Common myeloid progenitor, CD34-positive (primary cell): ENCODE results near the gene STMN1.

Source experiments
- CTCF ChIA-PET: fragments of 350-600 bp; sonication (Branson Sonifier 250); formaldehyde crosslinking; loops from one replicate; lab custom pipeline; 2021; ENCODE audit warnings: antibody characterized with exemption; lab: Charles Lee
- POLR2A ChIA-PET: fragments of 350-600 bp; sonication (Branson Sonifier 250); formaldehyde crosslinking; loops from one replicate; lab custom pipeline; 2021; ENCODE audit warnings: antibody characterized with exemption; lab: Charles Lee
- DNase-seq, 3 donors: peaks; one replicate each; pipeline versions ENCODE4 v3.0.0 to v3.0.0-alpha.2; 2013
- H3K27ac ChIP-seq, 2 experiments: 1 replicate in 1 of 2; 2 replicates in 1 of 2; pipeline ENCODE4 v1.7.0; 2013; ENCODE audit warnings: inconsistent platforms in 2 of 2, low read length in 2 of 2, mild to moderate bottlenecking in 2 of 2, low read depth in 1 of 2, moderate library complexity in 1 of 2; ENCODE audit not compliant: severe bottlenecking in 2 of 2, insufficient read depth in 1 of 2, poor library complexity in 1 of 2
- H3K27me3 ChIP-seq, 5 experiments: replicated peaks in 2 of 5; 1 replicate in 3 of 5; 2 replicates in 2 of 5; pipeline versions ENCODE4 v1.6.1 to v1.7.0; 2013; ENCODE audit warnings: low read length in 4 of 5, mild to moderate bottlenecking in 2 of 5, moderate library complexity in 2 of 5, inconsistent platforms in 1 of 5; ENCODE audit not compliant: insufficient read depth in 5 of 5, control insufficient read depth in 4 of 5
- H3K36me3 ChIP-seq, 4 experiments: 1 replicate in 2 of 4; 2 replicates in 2 of 4; pipeline versions ENCODE4 v1.6.1 to v1.7.0; 2013; ENCODE audit warnings: low read length in 3 of 4, control low read depth in 1 of 4, mild to moderate bottlenecking in 1 of 4; ENCODE audit not compliant: control insufficient read depth in 4 of 4, insufficient read depth in 4 of 4
- H3K4me1 ChIP-seq, 4 experiments: 1 replicate in 3 of 4; 2 replicates in 1 of 4; pipeline versions ENCODE4 v1.6.1 to v1.7.1; 2013; ENCODE audit warnings: low read length in 3 of 4, mild to moderate bottlenecking in 3 of 4, control low read depth in 1 of 4, inconsistent platforms in 1 of 4, moderate library complexity in 1 of 4; ENCODE audit not compliant: control insufficient read depth in 4 of 4, insufficient read depth in 4 of 4; ENCODE audit errors: control extremely low read depth in 1 of 4
- H3K4me3 ChIP-seq, 7 experiments: 1 replicate in 4 of 7; 2 replicates in 3 of 7; pipeline versions ENCODE4 v1.5.1 to v1.7.0; 2013; ENCODE audit warnings: mild to moderate bottlenecking in 7 of 7, low read length in 6 of 7, moderate library complexity in 6 of 7, inconsistent platforms in 2 of 7, low read depth in 2 of 7, control low read depth in 1 of 7; ENCODE audit not compliant: insufficient read depth in 4 of 7, control insufficient read depth in 1 of 7; ENCODE audit errors: extremely low read depth in 1 of 7
- H3K9me3 ChIP-seq, 5 experiments: 1 replicate in 4 of 5; 2 replicates in 1 of 5; pipeline versions ENCODE4 v1.6.1 to v1.7.1; 2013; ENCODE audit warnings: low read length in 4 of 5, mild to moderate bottlenecking in 2 of 5, inconsistent platforms in 1 of 5, low read depth in 1 of 5, moderate library complexity in 1 of 5; ENCODE audit not compliant: control insufficient read depth in 4 of 5, insufficient read depth in 2 of 5; ENCODE audit errors: control extremely low read depth in 1 of 5
- WGBS: methylation state at CpG from one replicate; pipeline ENCODE4 v1.1.5; 2013; ENCODE audit not compliant: insufficient coverage; 5-methylcytosine and 5-hydroxymethylcytosine counted together

STMN1 gene

DNA sequence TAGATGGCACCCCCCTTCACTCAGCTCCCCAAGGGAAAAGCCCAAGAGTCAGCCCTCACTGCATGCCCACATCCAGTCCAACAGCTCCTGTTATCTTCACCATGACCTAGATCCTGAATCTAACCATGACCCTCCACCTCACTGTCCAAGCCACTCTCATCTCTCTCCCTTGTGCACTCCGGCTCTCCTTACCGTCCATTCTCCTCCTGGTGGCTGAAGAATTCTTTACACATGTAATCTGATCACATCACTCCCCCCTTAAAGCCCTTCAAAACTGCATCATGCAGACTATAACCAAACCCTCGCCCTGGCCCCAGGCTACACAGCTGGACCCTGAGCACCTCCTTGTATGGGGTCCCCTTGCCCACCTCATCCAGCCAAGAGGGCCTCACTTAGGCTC lies 16.7 kb downstream of the STMN1 start:
- POLR2A ChIA-PET = no interaction called here
- Histone ChIP-seq H3K36me3 (peaks cover 2 to 42% (median 31%) of the 10 kb centered on the region in 4 experiments), H3K4me3 (no peak overlapping the region)

DNA sequence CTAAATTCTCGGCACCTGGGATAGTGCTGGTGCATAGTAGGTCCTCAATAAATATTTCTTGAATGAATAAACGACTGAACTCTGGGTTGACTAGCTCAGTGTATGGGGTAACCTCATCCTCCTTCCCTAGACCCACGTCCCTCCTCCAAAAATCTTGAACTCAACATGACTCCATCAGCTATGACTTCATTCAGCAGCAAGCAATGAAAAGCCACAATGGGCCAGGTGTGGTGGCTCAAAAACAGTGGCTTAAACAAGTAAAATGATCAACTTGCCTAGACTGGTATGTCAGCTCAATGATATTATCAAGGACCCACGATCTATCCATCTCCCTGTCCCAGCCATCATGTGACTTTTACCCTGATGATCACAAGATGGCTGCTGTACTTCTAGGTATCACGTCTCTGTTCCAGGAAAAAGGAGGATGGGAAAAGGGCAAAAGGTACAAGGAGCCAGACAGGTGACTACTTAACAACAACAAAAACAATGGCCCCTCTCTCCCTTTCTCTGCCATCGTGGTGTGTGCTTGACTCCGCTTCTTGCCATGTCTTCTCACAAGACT lies 17.7 kb downstream of the STMN1 start:
- CTCF ChIA-PET = interaction anchor here (1.0 to 1.8 kb wide), 5 partner anchors 8 to 46 kb away, joined by 3 to 4 read pairs (median 4); no protein-coding TSS in a partner anchor

More for the DNA sequence above, 16.7 kb downstream of the STMN1 start:
- WGBS = 100% methylated on average over 3 of the region's 3 CpGs
- CTCF ChIA-PET = interaction anchor here (1.0 to 20.1 kb wide), 3 partner anchors 9 to 110 kb away, joined by 3 to 368 read pairs (median 4); partner anchors contain the start of gene PAFAH2
- Histone ChIP-seq H3K9me3 (no peaks in the 10 kb centered on the region), H3K27me3 (no peaks in the 10 kb centered on the region), H3K4me1 (no peaks in the 10 kb centered on the region), H3K27ac (no peak overlapping the region)
- no peak for DNase-seq

GRCh38 chr1:25885602-25886001 lies 20.6 kb downstream of the STMN1 start:
- POLR2A ChIA-PET = no interaction called here
- CTCF ChIA-PET = no interaction called here
- Histone ChIP-seq H3K36me3 (peaks cover 0 to 27% (median 15%) of the 10 kb centered on the region in 4 experiments), H3K4me3 (no peak overlapping the region), H3K4me1 (no peaks in the 10 kb centered on the region), H3K9me3 (no peaks in the 10 kb centered on the region), H3K27ac (no peak overlapping the region), H3K27me3 (no peaks in the 10 kb centered on the region)
- WGBS = 100% methylated on average over 1 of the region's 1 CpG
- no peak for DNase-seq

More for the DNA sequence above, 17.7 kb downstream of the STMN1 start:
- H3K36me3 ChIP-seq = peaks cover 2 to 35% (median 22%) of the 10 kb centered on the region in 4 experiments
- 93% methylated on average over 6 of the region's 7 CpGs for WGBS
- no peak for DNase-seq
- H3K27ac ChIP-seq = no peak overlapping the region
- H3K4me1 ChIP-seq = no peaks in the 10 kb centered on the region
- POLR2A ChIA-PET = no interaction called here
- no peak overlapping the region for H3K4me3 ChIP-seq
- H3K9me3 ChIP-seq = no peaks in the 10 kb centered on the region
- no peaks in the 10 kb centered on the region for H3K27me3 ChIP-seq

- Histone ChIP-seq H3K4me3 (no peak overlapping the region), H3K36me3 (peaks cover 0 to 5% (median 2%) of the 10 kb centered on the region in 4 experiments), H3K9me3 (no peaks in the 10 kb centered on the region), H3K27me3 (no peaks in the 10 kb centered on the region), H3K27ac (no peak overlapping the region), H3K4me1 (peaks cover 0 to under 1% (median under 1%) of the 10 kb centered on the region in 4 experiments)
- DNase-seq = no peak
- 95% methylated on average over 11 of the region's 11 CpGs for WGBS
- ChIA-PET CTCF (interaction anchor here (1.5 kb wide), 1 partner anchor 41 kb away, joined by 3 read pairs; no protein-coding TSS in a partner anchor), POLR2A (no interaction called here)
Measured at GRCh38 chr1:25881266-25881665, 25.0 kb downstream of the STMN1 start.

DNA sequence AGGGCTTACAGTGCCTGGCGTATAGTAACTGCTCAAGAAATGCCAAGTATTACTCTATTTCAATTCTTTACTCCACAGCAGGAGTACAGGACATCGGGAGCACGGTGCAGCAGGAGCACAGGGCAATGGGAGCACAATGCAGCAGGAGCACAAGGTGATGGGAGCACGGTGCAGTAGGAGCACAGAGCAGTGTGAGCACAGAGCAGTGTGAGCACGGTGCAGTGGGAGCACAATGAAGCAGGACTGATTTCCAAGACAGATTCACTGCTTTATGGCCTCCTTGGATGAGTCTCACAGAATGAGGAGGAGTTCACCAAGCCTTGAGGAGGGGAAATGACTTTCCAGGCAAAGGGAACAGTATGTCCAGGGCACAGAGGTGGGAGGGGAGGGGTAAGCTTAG lies 25.7 kb downstream of the STMN1 start:
- WGBS = 100% methylated on average over 5 of the region's 5 CpGs
- H3K4me1 ChIP-seq = peaks cover 0 to 8% (median 7%) of the 10 kb centered on the region in 4 experiments
- no peak overlapping the region for H3K4me3 ChIP-seq
- no peaks in the 10 kb centered on the region for H3K27me3 ChIP-seq
- no peak overlapping the region for H3K27ac ChIP-seq
- H3K9me3 ChIP-seq = no peaks in the 10 kb centered on the region
- H3K36me3 ChIP-seq = peaks cover 0 to 5% (median 2%) of the 10 kb centered on the region in 4 experiments
- ChIA-PET CTCF (interaction anchor here (1.1 to 1.5 kb wide), 2 partner anchors 15 to 41 kb away, joined by 3 read pairs; no protein-coding TSS in a partner anchor), POLR2A (no interaction called here)
- DNase-seq = no peak

GRCh38 chr1:25879675-25880074 lies 26.5 kb downstream of the STMN1 start:
- H3K36me3 ChIP-seq = no peaks in the 10 kb centered on the region
- H3K9me3 ChIP-seq = no peaks in the 10 kb centered on the region
- H3K4me1 ChIP-seq = peaks cover 0 to 15% (median 12%) of the 10 kb centered on the region in 4 experiments
- POLR2A ChIA-PET = no interaction called here
- H3K27me3 ChIP-seq = no peaks in the 10 kb centered on the region
- H3K27ac ChIP-seq = no peak overlapping the region
- DNase-seq = no peak
- H3K4me3 ChIP-seq = no peak overlapping the region
- CTCF ChIA-PET = interaction anchor here (1.1 kb wide), 1 partner anchor 15 kb away, joined by 3 read pairs; no protein-coding TSS in a partner anchor
- WGBS = 95% methylated on average over 2 of the region's 2 CpGs

DNA sequence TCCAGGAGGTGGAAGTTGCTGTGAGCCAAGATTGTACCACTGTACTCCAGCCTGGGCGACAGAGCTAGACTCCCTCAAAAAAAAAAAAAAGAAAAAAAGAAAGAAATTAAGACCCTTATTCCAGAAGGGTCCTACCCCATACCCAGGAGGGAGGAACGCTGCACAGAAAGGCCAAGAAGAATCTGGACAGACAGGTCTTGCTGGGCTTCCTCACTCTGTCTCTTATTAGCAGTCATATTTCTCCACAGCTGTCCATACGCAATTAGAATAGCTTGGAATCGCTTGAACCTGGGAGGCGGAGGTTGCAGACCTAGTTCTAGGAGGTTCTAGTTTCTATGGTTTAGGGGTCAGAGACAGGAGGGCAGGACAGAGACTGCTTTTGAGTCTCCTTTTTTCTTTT lies 27.5 kb downstream of the STMN1 start:
- 100% methylated on average over 4 of the region's 5 CpGs for WGBS
- H3K36me3 ChIP-seq = no peaks in the 10 kb centered on the region
- no peak for DNase-seq
- ChIA-PET POLR2A (no interaction called here), CTCF (interaction anchor here (1.1 to 1.3 kb wide), 2 partner anchors 14 to 24 kb away, joined by 3 to 4 read pairs; no protein-coding TSS in a partner anchor)
- H3K27ac ChIP-seq = no peak overlapping the region
- no peaks in the 10 kb centered on the region for H3K9me3 ChIP-seq
- peaks cover 0 to 22% (median 19%) of the 10 kb centered on the region in 4 experiments for H3K4me1 ChIP-seq
- H3K4me3 ChIP-seq = no peak overlapping the region
- H3K27me3 ChIP-seq = no peaks in the 10 kb centered on the region
